ENCODE measurements around the gene PIP4K2A. TPM values are rescaled to one million over a fixed set of nuclear protein-coding genes. Genes with fewer than 3 reads are reported as not detected.

PIP4K2A gene
- total RNA-seq, 1 donor from 2014 or later, result 28.6 TPM

- no peak for TF ChIP-seq CTCF (conservative IDR thresholded peaks at IDR 0.05; ENCODE audit: low read depth, low read length)
- H3K4me3 ChIP-seq (ENCODE audit: low read depth, low read length), result peak overlapping the region; percentile 84
- DNase-seq (ENCODE audit: low read depth), result no peak
Measured at GRCh38 chr10:22712956-22713852, 1.2 kb downstream of the PIP4K2A start.

GRCh38 chr10:22712211-22712955 is 2.0 kb downstream of the PIP4K2A start:
- TF ChIP-seq CTCF (conservative IDR thresholded peaks at IDR 0.05; ENCODE audit: low read depth, low read length), result no peak
- no peak for DNase-seq (ENCODE audit: low read depth)
- peak overlapping the region; percentile 84 for H3K4me3 ChIP-seq (ENCODE audit: low read depth, low read length)

- TF ChIP-seq CTCF (conservative IDR thresholded peaks at IDR 0.05; ENCODE audit: low read depth, low read length), result no peak
- no peak for DNase-seq (ENCODE audit: low read depth)
Measured at GRCh38 chr10:22711373-22711772, 3.0 kb downstream of the PIP4K2A start.

GRCh38 chr10:22710139-22710745 is 4.1 kb downstream of the PIP4K2A start:
- peak; percentile 36 for DNase-seq (ENCODE audit: low read depth)
- TF ChIP-seq CTCF (conservative IDR thresholded peaks at IDR 0.05; ENCODE audit: low read depth, low read length), result no peak
- H3K4me3 ChIP-seq (ENCODE audit: low read depth, low read length), result no peak overlapping the region

More at GRCh38 chr10:22711373-22711772, 3.0 kb downstream of the PIP4K2A start:
- peak overlapping the region; percentile 9 for H3K4me3 ChIP-seq (ENCODE audit: low read depth, low read length)

GRCh38 chr10:22708772-22709171 is 5.6 kb downstream of the PIP4K2A start:
- H3K4me3 ChIP-seq (ENCODE audit: low read depth, low read length), result no peak overlapping the region
- TF ChIP-seq CTCF (conservative IDR thresholded peaks at IDR 0.05; ENCODE audit: low read depth, low read length), result no peak
- DNase-seq (ENCODE audit: low read depth), result no peak

GRCh38 chr10:22705527-22705926 is 8.9 kb downstream of the PIP4K2A start:
- no peak for DNase-seq (ENCODE audit: low read depth)

More at GRCh38 chr10:22705527-22705926, 8.9 kb downstream of the PIP4K2A start:
- TF ChIP-seq CTCF (conservative IDR thresholded peaks at IDR 0.05; ENCODE audit: low read depth, low read length), result no peak
- H3K4me3 ChIP-seq (ENCODE audit: low read depth, low read length), result no peak overlapping the region

Data from epithelial cell of proximal tubule (primary cell).